VCaP (cell line): Measurements from ENCODE around the gene KIF26A.
"Not testable (repeated sequence)": the region's sequence is repeated elsewhere in the genome, so short reads cannot be mapped to it uniquely, and the experiment has no call there.

Experiments
- H3K27ac ChIP-seq: fragments of 450-650 bp; 2 replicates; pipeline ENCODE4 v1.5.1; 2017
- CTCF ChIP-seq: fragments of 450-650 bp; conservative IDR thresholded peaks from 2 replicates; pipeline ENCODE4 v1.5.1; 2017; ENCODE audit warnings: mild to moderate bottlenecking, moderate library complexity

The KIF26A gene

GRCh38 chr14:104222396-104223036, 84.1 kb downstream of the KIF26A start:
- no peak for TF ChIP-seq CTCF
- H3K27ac ChIP-seq, result no peak overlapping the region

GRCh38 chr14:104223101-104224041, 85.0 kb downstream of the KIF26A start:
- no peak overlapping the region for H3K27ac ChIP-seq
- no peak for TF ChIP-seq CTCF

GRCh38 chr14:104224131-104224505, 85.7 kb downstream of the KIF26A start:
- TF ChIP-seq CTCF, result no peak
- no peak overlapping the region for H3K27ac ChIP-seq

GRCh38 chr14:104224506-104225277, 86.3 kb downstream of the KIF26A start:
- H3K27ac ChIP-seq, result no peak overlapping the region
- peak; percentile 24; the same call in 1 of the 2 replicates for TF ChIP-seq CTCF

GRCh38 chr14:104225278-104226190, 87.1 kb downstream of the KIF26A start:
- not testable (repeated sequence) for H3K27ac ChIP-seq

GRCh38 chr14:104226421-104227383, 88.3 kb downstream of the KIF26A start:
- TF ChIP-seq CTCF, result peak; percentile 24; the same call in 1 of the 2 replicates
- H3K27ac ChIP-seq, result no peak overlapping the region
